ENCODE measurements around the gene IQCE.

IQCE gene

GRCh38 chr7:2524808-2525657, 33.7 kb upstream of the IQCE start:
- TF ChIP-seq EGR1 (IDR thresholded peaks at IDR 0.05), result peak; percentile 42; the same call in 1 of the 2 replicates
- no peak for TF ChIP-seq YY1 (IDR thresholded peaks at IDR 0.05; ENCODE audit: low read depth)

- TF ChIP-seq RAD21 (IDR thresholded peaks at IDR 0.05; ENCODE audit: low read depth) (no peak), EP300 (IDR thresholded peaks at IDR 0.05; ENCODE audit: borderline replicate concordance) (no peak), MAX (IDR thresholded peaks at IDR 0.05) (no peak)
Observed at GRCh38 chr7:2525658-2526630, 32.8 kb upstream of the IQCE start.

GRCh38 chr7:2526659-2527504, 31.9 kb upstream of the IQCE start:
- no peak for TF ChIP-seq NFIC (IDR thresholded peaks at IDR 0.05)
- no peak for TF ChIP-seq REST (IDR thresholded peaks at IDR 0.05; ENCODE audit: low read depth)
- TF ChIP-seq EGR1 (IDR thresholded peaks at IDR 0.05), result no peak
- no peak for TF ChIP-seq USF1 (IDR thresholded peaks at IDR 0.05)
- no peak for TF ChIP-seq RAD21 (IDR thresholded peaks at IDR 0.05; ENCODE audit: low read depth)
- TF ChIP-seq FOXM1 (IDR thresholded peaks at IDR 0.05; ENCODE audit: borderline replicate concordance, low read depth), result no peak
- TF ChIP-seq CREB1 (IDR thresholded peaks at IDR 0.05; ENCODE audit: low read depth), result no peak
- no peak for TF ChIP-seq CEBPB (IDR thresholded peaks at IDR 0.05)
- TF ChIP-seq YY1 (IDR thresholded peaks at IDR 0.05; ENCODE audit: low read depth), result no peak
- no peak for TF ChIP-seq ZBTB7A (IDR thresholded peaks at IDR 0.05; ENCODE audit: low read depth)
- TF ChIP-seq MAX (IDR thresholded peaks at IDR 0.05), result no peak
- TF ChIP-seq TAF1 (IDR thresholded peaks at IDR 0.05; ENCODE audit: low read depth), result no peak
- TF ChIP-seq EP300 (IDR thresholded peaks at IDR 0.05; ENCODE audit: borderline replicate concordance), result no peak
- TF ChIP-seq TEAD4 (IDR thresholded peaks at IDR 0.05), result no peak

- TF ChIP-seq ZBTB7A (IDR thresholded peaks at IDR 0.05; ENCODE audit: low read depth) (no peak; the same call in 1 of the 2 replicates), EP300 (IDR thresholded peaks at IDR 0.05; ENCODE audit: borderline replicate concordance) (peak; percentile 47), EGR1 (IDR thresholded peaks at IDR 0.05) (0 out of 2 replicates have a peak, but pooled peaks have one; percentile 24), YY1 (IDR thresholded peaks at IDR 0.05; ENCODE audit: low read depth) (no peak), NFIC (IDR thresholded peaks at IDR 0.05) (peak; percentile 20; the same call in 1 of the 2 replicates), TCF12 (IDR thresholded peaks at IDR 0.05; ENCODE audit: low read depth) (0 out of 2 replicates have a peak, but pooled peaks have one; percentile 25), CREB1 (IDR thresholded peaks at IDR 0.05; ENCODE audit: low read depth) (no peak), CEBPB (IDR thresholded peaks at IDR 0.05) (no peak)
Observed at GRCh38 chr7:2527505-2528467, 31.0 kb upstream of the IQCE start.

- TF ChIP-seq YY1 (IDR thresholded peaks at IDR 0.05; ENCODE audit: low read depth), result no peak
- no peak for TF ChIP-seq ZBTB7A (IDR thresholded peaks at IDR 0.05; ENCODE audit: low read depth)
Observed at GRCh38 chr7:2528481-2529095, 30.2 kb upstream of the IQCE start.
